MCF 10A (cell line): ENCODE measurements around the gene AP1G2. TPM values are rescaled to one million over a fixed set of nuclear protein-coding genes. Genes with fewer than 3 reads are reported as not detected.

ENCODE experiments used
- BruUV-seq: library from RNA; stranded (reverse); fragments of 400-500 nt; replicated peaks from 2 replicates; lab custom pipeline; 2021; lab: Mats Ljungman, UMichigan
- CTCF ChIA-PET: fragments of 300-600 bp; sonication (Branson Sonifier 250); formaldehyde crosslinking; extraction: SDS; loops from one replicate; lab custom pipeline; 2021; ENCODE audit warnings: antibody characterized with exemption, inconsistent platforms; lab: Yijun Ruan, JAX
- POLR2A ChIA-PET: fragments of 300-600, 350-650 bp; sonication (Branson Sonifier 250); formaldehyde crosslinking; extraction: SDS; loops from one replicate; lab custom pipeline; 2020; ENCODE audit warnings: antibody characterized with exemption, inconsistent platforms; lab: Yijun Ruan, JAX
- DNase-seq: peaks from one replicate; pipeline ENCODE4 v3.0.0-alpha.2; 2018; ENCODE audit not compliant: unreplicated experiment
- H3K27ac Mint-ChIP-seq: one replicate; pipeline ENCODE4 v1.8.0; 2022; ENCODE audit warnings: mild to moderate bottlenecking, low read depth, mixed read lengths; ENCODE audit not compliant: unreplicated experiment
- H3K27me3 Mint-ChIP-seq: one replicate; pipeline ENCODE4 v1.8.0; 2022; ENCODE audit warnings: mixed read lengths; ENCODE audit not compliant: insufficient read depth, unreplicated experiment
- H3K36me3 Mint-ChIP-seq: one replicate; pipeline ENCODE4 v1.8.0; 2022; ENCODE audit warnings: mild to moderate bottlenecking, moderate library complexity, mixed read lengths; ENCODE audit not compliant: insufficient read depth, unreplicated experiment
- H3K4me1 Mint-ChIP-seq: one replicate; pipeline ENCODE4 v1.8.0; 2022; ENCODE audit warnings: mixed read lengths; ENCODE audit not compliant: insufficient read depth, unreplicated experiment
- H3K4me3 Mint-ChIP-seq: one replicate; pipeline ENCODE4 v1.8.0; 2022; ENCODE audit warnings: mild to moderate bottlenecking, moderate library complexity, mixed read lengths; ENCODE audit not compliant: unreplicated experiment
- H3K9me3 Mint-ChIP-seq: one replicate; pipeline ENCODE4 v1.8.0; 2022; ENCODE audit warnings: mixed read lengths; ENCODE audit not compliant: unreplicated experiment
- intact Hi-C: fragments of 100-400 bp; cut with micrococcal nuclease; formaldehyde crosslinking; loops from 2 replicates; pipeline ENCODE4 v1.14.1; 2022
- total RNA-seq: library from RNA; stranded (reverse); gene quantifications from 2 replicates; pipeline ENCODE4 v1.2.3, GENCODE V29; 2022
- TF ChIP-seq, protein P1 (sequence below): fragments of 200-600 bp; IDR thresholded peaks from one replicate; pipeline ENCODE4 v1.8.0; 2022; ENCODE audit warnings: antibody characterized with exemption, mild to moderate bottlenecking; ENCODE audit not compliant: unreplicated experiment

Gene AP1G2
- total RNA-seq, 1 experiment from 2014 or later: 89.2 TPM

DNA sequence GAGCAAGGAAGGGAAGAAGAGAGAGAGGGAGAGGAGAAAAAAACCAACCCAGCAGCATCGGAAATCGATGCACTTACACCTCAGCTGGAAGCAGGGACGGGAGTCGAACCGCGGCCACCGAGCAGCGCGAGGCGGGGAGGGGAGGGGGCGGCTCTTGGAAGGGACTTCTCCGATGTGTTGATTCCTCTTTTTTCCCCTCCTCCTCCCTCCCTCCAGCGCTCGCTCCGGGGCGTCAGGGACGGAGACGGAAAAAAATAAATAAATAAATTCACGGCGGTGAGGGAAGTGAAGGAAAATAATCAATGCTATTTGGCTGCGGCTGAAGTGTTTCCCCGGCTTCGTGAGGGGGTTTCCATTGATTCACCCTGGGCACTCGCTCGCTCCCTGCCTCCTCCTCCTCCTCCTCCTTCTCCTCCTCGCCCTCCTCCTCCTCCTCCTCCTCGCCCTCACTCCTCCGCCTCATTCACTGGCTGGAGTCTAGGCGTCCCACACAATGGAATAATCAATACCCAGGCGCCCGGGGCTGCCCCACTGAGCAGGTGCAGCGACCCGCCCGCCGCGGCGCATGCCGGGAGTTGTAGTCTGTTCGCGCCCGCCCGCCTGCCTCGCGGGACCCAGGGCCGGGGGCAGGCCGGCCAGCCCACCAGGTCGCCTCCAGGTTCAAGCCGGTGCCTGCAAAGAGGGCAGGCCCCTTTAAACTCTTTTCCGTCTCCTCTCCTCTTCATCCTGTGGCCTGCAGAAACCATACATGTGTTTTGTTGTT, 16.1 kb downstream of the AP1G2 start, which contains the start of gene ZFHX2:
ZFHX2 (minus strand) TSS at position 500 of the 763 bp plus-strand sequence. CDS start 16,440 bp downstream, outside the sequence.
- no TSS peak for BruUV-seq
- ChIA-PET POLR2A (interaction anchor here (0.7 to 1.1 kb wide), 4 partner anchors 13 to 955 kb away, joined by 3 to 4 read pairs (median 3); partner anchors contain the start of genes AP1G2 and NGDN), CTCF (interaction anchor here (0.6 to 2.6 kb wide), 7 partner anchors 8 to 248 kb away, joined by 3 to 14 read pairs (median 4); partner anchors contain the start of gene AP1G2)
- no peaks in the 10 kb centered on the region for H3K9me3 Mint-ChIP-seq
- no peaks in the 10 kb centered on the region for H3K27me3 Mint-ChIP-seq
- H3K36me3 Mint-ChIP-seq: no peaks in the 10 kb centered on the region
- DNase-seq: peak; percentile 59
- intact Hi-C loops: no loop called here
- peaks cover 6% of the 10 kb centered on the region for H3K4me1 Mint-ChIP-seq
- no peak within 1 kb of the TSS for H3K4me3 Mint-ChIP-seq
- H3K27ac Mint-ChIP-seq: peak within 1 kb of the TSS; percentile 36
- TF ChIP-seq, protein P1, sequence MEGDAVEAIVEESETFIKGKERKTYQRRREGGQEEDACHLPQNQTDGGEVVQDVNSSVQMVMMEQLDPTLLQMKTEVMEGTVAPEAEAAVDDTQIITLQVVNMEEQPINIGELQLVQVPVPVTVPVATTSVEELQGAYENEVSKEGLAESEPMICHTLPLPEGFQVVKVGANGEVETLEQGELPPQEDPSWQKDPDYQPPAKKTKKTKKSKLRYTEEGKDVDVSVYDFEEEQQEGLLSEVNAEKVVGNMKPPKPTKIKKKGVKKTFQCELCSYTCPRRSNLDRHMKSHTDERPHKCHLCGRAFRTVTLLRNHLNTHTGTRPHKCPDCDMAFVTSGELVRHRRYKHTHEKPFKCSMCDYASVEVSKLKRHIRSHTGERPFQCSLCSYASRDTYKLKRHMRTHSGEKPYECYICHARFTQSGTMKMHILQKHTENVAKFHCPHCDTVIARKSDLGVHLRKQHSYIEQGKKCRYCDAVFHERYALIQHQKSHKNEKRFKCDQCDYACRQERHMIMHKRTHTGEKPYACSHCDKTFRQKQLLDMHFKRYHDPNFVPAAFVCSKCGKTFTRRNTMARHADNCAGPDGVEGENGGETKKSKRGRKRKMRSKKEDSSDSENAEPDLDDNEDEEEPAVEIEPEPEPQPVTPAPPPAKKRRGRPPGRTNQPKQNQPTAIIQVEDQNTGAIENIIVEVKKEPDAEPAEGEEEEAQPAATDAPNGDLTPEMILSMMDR: no peak

DNA sequence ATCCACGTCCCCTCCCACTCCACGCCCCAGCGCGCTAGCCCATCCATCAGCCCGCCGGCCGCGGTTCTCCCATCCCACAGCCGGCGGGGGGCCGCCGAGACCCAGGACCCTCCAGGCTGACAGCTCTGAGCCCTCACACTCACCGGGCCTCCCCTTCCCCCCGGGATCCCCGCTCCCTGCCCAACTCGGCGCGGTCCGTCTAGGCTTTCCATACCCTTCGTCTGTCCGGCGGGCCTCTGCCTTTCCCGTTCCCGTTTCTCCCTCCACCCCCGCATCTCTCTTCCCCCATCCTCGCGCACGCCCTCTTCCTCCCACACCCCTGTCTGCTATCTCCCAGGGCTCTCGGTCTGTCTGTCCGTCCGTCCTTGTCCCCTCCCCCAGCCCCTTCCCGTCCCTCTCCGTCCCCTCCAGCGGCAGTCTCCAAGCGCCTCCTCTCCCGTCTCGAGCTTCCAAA, 16.8 kb downstream of the AP1G2 start:
- ChIA-PET POLR2A (interaction anchor here (0.7 to 0.8 kb wide), 2 partner anchors 81 to 955 kb away, joined by 3 read pairs; partner anchors contain the start of gene NGDN), CTCF (interaction anchor here (0.6 to 2.6 kb wide), 4 partner anchors 9 to 248 kb away, joined by 4 to 14 read pairs (median 4); partner anchors contain the start of gene AP1G2)
- intact Hi-C loops: no loop called here
- TF ChIP-seq, protein P1: no peak
- no peak for DNase-seq
- Mint-ChIP-seq H3K9me3 (no peaks in the 10 kb centered on the region), H3K27ac (peak overlapping the region; percentile 36), H3K4me1 (peaks cover 6% of the 10 kb centered on the region), H3K36me3 (no peaks in the 10 kb centered on the region), H3K4me3 (no peak overlapping the region), H3K27me3 (no peaks in the 10 kb centered on the region)
- BruUV-seq: no TSS peak

DNA sequence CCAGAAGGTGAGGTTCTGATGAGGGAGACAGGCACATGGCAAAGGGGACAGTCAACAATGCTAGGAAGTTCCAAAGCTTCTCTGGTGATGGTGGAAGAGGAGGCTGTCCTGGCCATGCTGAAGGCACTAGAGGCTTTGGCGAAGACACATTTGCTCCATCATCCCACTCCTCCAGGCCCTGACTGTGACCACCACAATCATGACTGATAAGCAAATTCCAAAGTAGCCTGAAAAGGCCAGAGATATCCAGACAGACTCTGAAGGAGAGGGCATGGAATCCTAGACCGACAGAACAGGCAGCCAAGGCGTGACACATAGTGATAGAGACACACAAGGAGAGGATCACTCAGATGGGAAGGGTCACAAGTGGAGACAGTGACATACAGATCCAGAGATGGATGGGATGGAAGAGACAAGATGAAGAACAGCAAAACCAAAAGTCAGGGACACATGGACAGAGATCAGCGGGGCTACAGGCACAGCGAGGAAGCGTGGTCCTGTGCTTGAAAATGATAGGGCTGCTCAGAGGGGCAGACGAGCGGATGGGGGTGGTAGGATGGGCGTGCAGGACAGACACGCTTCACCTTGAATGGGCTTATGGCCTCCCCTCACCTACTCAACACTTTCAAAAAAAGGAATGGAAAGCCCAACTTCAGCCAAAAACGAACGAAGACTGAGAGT, 17.3 kb downstream of the AP1G2 start:
- BruUV-seq: no TSS peak
- intact Hi-C loops: no loop called here
- CTCF ChIA-PET: interaction anchor here (0.6 to 2.6 kb wide), 8 partner anchors 9 to 249 kb away, joined by 3 to 14 read pairs (median 4); no protein-coding TSS in a partner anchor
- Mint-ChIP-seq H3K9me3 (no peaks in the 10 kb centered on the region), H3K27me3 (no peaks in the 10 kb centered on the region), H3K4me1 (peaks cover 6% of the 10 kb centered on the region), H3K36me3 (no peaks in the 10 kb centered on the region), H3K27ac (peak overlapping the region; percentile 36), H3K4me3 (no peak overlapping the region)
- DNase-seq: no peak
- POLR2A ChIA-PET: interaction anchor here (0.8 to 1.6 kb wide), 2 partner anchors 9 to 81 kb away, joined by 3 read pairs; partner anchors contain the start of gene NGDN
- TF ChIP-seq, protein P1: no peak
